Measurements from ENCODE around the gene PDE6C.

PDE6C gene

DNA sequence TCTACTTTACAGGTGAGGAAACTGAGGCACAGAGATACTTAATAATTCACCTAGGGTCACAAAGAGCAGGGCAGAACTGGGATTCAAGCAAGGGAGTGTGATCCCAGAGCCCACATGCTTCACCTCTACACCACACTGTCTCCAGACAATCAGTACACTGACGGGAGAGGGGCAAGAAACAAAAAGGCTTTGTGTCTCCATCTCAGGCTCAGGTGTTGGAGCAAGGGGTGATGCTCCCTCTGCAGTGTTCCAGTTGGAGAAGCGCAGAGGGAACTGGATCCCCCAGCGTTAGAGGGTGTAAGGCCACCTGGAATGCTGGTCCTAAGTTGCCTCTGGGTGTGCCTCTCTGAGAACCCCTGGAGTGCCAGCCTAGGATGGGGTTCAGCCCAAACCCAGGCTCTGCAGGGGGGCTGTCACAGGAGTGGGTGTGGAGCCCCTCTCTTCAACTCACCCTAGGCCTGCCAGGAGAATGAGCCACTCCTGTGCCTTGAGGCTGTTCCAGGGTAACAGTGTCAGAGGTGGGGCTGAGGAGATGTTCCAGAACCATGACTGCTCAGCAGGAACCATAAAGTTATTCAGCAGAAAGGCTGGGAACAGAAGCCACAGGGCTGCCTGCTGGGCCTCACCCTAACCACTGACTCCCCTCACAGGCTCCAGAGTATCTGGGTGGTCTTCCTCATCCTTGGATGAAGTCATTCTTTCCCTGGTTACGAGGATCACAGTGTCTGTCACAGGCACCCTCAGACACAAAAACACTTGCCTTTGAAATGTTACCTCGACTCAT, 16.8 kb upstream of the PDE6C start:
- DNase-seq: no peak

GRCh38 chr10:93596539-93596938, 15.8 kb upstream of the PDE6C start:
- DNase-seq: no peak

GRCh38 chr10:93597075-93597599, 15.2 kb upstream of the PDE6C start:
- no peak for DNase-seq

- no peak for DNase-seq
Measured at GRCh38 chr10:93598157-93598556, 14.2 kb upstream of the PDE6C start.

GRCh38 chr10:93599335-93599734, 13.0 kb upstream of the PDE6C start:
- no peak for DNase-seq

DNA sequence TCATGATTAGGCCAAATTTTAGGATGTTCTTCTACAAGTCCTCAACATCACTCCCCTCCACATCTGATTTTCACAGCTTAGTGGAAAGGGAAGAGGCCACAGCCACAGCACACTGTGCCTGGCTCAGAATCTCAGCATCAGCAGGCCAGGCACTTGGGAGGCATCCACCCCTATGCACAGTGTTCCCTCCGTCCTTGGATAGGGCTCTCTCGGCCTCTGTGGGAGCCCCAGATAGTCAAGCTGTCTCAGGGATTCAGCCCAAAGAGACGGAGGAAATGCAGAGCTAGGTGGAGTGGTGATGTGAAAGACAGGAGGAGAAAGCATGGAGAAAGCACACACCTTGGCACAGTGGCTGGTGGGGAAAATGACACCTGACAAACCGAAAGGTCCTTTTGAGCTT, 12.6 kb upstream of the PDE6C start:
- DNase-seq: no peak

- peak; percentile 41 for DNase-seq
Measured at GRCh38 chr10:93600446-93601145, 11.7 kb upstream of the PDE6C start.

DNA sequence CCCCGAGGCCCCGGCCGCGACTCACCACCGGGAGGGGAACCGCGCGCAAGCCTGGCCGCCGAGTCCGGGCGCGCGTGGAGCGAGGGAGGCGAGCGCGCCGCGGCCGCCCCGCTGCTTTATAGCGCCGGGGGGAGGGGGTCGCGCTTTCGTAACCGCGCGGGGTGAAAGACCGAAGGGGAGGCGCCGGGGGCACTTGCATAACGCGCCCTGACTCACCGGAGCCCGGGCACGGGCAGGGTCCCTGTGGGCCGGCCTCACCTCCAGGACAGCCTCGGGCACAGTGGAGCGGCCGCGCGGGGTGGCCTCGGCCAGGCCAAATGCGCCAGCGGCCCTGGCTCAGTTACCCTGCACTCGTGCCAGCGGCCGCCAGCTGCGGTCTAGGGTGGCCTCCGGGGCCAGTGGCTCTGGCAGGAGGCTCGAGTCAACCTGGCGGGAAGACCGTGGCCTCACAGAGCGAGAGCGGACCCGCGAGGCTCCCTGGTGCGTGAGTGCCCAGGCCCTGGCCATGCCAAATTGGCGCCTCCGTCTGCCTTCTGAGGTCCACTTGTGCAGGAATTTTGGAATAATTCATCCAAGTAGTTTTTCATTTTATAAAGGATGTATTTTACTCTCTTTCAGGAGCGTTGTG, 11.1 kb upstream of the PDE6C start, which contains the start of gene RBP4:
Gene RBP4 (minus strand): TSS at position 90 of the 628 bp plus-strand sequence. CDS start 207 bp downstream, outside the sequence.
- DNase-seq: no peak

GRCh38 chr10:93601774-93602162, 10.6 kb upstream of the PDE6C start:
- no peak for DNase-seq

DNA sequence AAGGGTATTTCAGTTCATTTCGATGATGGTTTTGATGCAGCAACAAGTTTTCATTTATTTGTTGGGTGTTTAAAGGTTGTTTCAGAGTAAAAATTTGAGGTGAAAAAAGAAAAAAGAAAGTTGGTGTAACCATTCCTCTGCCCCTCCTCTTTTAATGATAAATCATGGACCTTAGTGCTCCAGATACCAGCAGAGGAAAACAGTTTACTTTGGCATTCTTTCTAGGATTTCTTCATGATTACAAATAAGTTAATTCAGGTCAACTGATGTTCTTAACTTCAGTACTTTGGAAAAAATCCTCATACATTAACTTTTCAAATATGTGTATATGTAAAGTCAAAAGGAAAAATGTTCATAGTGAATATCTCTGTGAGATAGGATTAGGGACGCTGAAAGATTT, 9.3 kb upstream of the PDE6C start:
- no peak for DNase-seq

GRCh38 chr10:93604146-93604545, 8.2 kb upstream of the PDE6C start:
- peak; percentile 52 for DNase-seq

GRCh38 chr10:93608421-93608820, 3.9 kb upstream of the PDE6C start:
- no peak for DNase-seq

- DNase-seq: no peak
Measured at GRCh38 chr10:93613126-93613525, 789 bp downstream of the PDE6C start.

GRCh38 chr10:93614101-93614825, 1.9 kb downstream of the PDE6C start:
- no peak for DNase-seq

DNA sequence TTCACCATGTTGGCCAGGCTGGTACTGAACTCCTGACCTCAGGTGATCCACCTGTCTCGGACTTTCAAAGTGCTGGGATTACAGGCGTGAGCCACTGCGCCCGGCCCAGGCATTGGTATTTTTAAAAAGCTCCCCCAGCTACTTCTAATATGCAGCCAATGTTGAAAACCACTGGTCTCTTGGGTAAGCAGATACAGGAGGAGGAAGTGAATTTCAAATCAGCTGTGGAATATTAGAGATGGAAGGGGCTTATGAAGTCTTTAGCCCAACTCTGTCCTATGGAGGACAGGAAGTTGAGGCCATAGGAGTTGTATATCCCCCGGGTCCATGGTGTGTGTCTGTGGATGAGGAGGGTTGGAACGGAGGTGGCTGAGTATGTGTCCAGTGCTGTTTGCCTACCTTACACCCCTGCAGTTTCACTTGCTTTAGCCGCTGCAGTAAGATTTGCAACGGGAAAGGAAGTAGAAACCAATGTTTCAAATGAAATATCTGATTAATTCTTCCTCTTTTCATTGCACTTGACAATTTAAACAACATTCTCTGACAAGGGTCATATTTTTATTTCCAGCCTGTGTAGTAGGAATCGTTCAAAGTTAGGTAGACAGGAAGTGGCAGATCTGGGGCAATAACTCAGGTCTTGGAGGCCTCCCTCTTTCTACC, 3.4 kb downstream of the PDE6C start:
- no peak for DNase-seq

GRCh38 chr10:93620925-93621324, 8.6 kb downstream of the PDE6C start:
- DNase-seq: no peak

- DNase-seq: no peak
Measured at GRCh38 chr10:93622942-93623341, 10.6 kb downstream of the PDE6C start.

DNA sequence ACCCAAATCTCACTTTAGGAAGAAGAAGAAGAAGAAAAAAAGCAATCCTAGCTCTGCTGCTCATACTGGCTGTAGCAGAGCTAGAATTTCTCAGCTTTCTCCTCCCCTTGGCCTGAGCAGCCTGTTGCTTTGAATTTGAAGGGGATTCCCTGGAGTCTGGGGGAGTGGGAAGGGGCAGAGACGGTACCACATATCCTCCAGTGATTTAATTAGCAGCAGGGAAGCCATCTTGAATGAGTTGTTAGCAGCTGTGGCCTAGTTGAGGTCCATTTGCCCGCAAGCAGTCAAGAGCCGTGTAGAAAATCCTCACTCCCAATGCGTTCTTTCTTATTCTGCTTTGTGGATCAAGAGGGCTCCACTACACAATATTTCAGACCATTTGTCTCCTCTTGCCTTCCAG, 16.5 kb downstream of the PDE6C start:
- DNase-seq: no peak

GRCh38 chr10:93629647-93630305, 17.4 kb downstream of the PDE6C start:
- no peak for DNase-seq

GRCh38 chr10:93630625-93631557, 18.6 kb downstream of the PDE6C start:
- peak; percentile 6 for DNase-seq

GRCh38 chr10:93639791-93640190, 27.5 kb downstream of the PDE6C start:
- DNase-seq: no peak

All from DMS153 (cell line).